GM21529 (cell line): ENCODE measurements around the gene MORN1.

Source experiments
- ATAC-seq: cut with Tn5 transposase; IDR thresholded peaks from one replicate; pipeline ENCODE4 v1.9.1; 2021; ENCODE audit not compliant: unreplicated experiment

MORN1 gene

GRCh38 chr1:2405588-2406295 is 14.4 kb upstream of the MORN1 start:
- no peak for ATAC-seq

- no peak for ATAC-seq
Observed at GRCh38 chr1:2404890-2405511, 13.6 kb upstream of the MORN1 start.

- ATAC-seq: no peak
Observed at GRCh38 chr1:2404142-2404889, 13.0 kb upstream of the MORN1 start.

GRCh38 chr1:2403273-2403672 is 11.9 kb upstream of the MORN1 start:
- ATAC-seq: no peak

GRCh38 chr1:2402420-2402819 is 11.1 kb upstream of the MORN1 start:
- no peak for ATAC-seq

- ATAC-seq: no peak
Observed at GRCh38 chr1:2400950-2401649, 9.7 kb upstream of the MORN1 start.

- ATAC-seq: no peak
Observed at GRCh38 chr1:2400576-2400909, 9.2 kb upstream of the MORN1 start.

- no peak for ATAC-seq
Observed at GRCh38 chr1:2399890-2400575, 8.7 kb upstream of the MORN1 start.

GRCh38 chr1:2398871-2399270 is 7.5 kb upstream of the MORN1 start:
- no peak for ATAC-seq

- ATAC-seq: no peak
Observed at GRCh38 chr1:2397007-2397679, 5.8 kb upstream of the MORN1 start.

- no peak for ATAC-seq
Observed at GRCh38 chr1:2396476-2396875, 5.1 kb upstream of the MORN1 start.

GRCh38 chr1:2396059-2396458 is 4.7 kb upstream of the MORN1 start:
- ATAC-seq: no peak

- no peak for ATAC-seq
Observed at GRCh38 chr1:2395245-2395644, 3.9 kb upstream of the MORN1 start.

GRCh38 chr1:2394761-2395160 is 3.4 kb upstream of the MORN1 start:
- ATAC-seq: no peak

- no peak for ATAC-seq
Observed at GRCh38 chr1:2394220-2394619, 2.9 kb upstream of the MORN1 start.

GRCh38 chr1:2393471-2393877 is 2.1 kb upstream of the MORN1 start:
- ATAC-seq: no peak

- no peak for ATAC-seq
Observed at GRCh38 chr1:2392686-2393085, 1.3 kb upstream of the MORN1 start.

GRCh38 chr1:2391931-2392509 is 666 bp upstream of the MORN1 start:
- peak; percentile 11 for ATAC-seq

GRCh38 chr1:2389644-2390043 is 1.7 kb downstream of the MORN1 start:
- no peak for ATAC-seq
